Left forelimb (tissue), 1 donor: ENCODE results near the gene HIPK4.
"Not testable (repeated sequence)": the region's sequence is repeated elsewhere in the genome, so short reads cannot be mapped to it uniquely, and the experiment has no call there.

Experiments used
- DNase-seq: peaks from one replicate; pipeline ENCODE4 v3.0.0-alpha.2; 2018; ENCODE audit warnings: low spot score

The HIPK4 gene

DNA sequence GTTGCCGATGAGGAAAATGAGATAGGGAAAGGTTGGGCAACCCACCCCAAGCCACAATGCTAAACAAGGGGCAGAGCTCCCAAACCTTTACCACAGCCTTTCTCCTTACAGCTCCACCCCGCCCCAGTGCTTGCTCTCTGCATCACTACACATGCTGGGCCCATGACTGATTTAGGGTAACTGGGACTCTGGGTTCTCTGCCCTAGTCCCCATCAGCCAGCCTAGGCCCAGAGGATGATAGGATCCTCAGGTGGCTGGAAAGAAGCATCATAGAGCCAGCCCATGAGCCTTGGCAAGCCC, 53.4 kb downstream of the HIPK4 start:
- DNase-seq, result no peak

DNA sequence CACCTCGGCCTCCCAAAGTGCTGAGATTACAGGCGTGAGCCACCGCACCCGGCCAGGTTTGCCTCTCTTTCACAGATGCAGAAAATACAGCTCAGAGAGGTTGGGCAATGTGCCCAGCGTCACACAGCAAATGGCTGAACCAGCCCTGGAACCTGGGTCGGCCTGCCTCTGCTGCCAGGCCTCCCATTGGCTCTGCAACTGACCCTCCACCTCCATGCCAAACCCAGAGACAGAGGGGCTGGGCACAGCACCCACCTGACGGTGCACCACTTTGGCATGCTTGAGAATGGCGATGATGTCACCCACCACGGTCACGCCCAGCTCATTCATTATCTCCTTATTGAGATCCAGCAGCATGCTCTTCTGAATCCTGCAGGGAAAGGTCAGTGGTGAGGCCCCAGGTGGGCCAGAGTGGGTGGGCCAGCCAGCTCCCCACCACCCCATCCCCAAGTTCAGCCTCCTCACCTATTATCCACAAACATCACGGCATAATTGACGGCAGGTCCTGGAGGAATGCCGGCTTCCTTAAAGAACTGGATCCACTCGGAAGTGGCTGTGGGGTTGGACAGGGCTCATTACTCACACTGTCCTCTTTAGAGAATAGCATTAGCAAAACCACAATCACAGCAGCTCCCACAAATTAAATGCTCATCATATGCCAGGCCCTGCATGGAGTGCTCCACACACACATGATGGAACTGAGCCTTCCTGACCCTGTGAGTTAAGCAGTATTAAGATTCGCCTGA, 54.0 kb downstream of the HIPK4 start:
- no peak for DNase-seq

GRCh38 chr19:40335101-40335500, 54.9 kb downstream of the HIPK4 start:
- no peak for DNase-seq

DNA sequence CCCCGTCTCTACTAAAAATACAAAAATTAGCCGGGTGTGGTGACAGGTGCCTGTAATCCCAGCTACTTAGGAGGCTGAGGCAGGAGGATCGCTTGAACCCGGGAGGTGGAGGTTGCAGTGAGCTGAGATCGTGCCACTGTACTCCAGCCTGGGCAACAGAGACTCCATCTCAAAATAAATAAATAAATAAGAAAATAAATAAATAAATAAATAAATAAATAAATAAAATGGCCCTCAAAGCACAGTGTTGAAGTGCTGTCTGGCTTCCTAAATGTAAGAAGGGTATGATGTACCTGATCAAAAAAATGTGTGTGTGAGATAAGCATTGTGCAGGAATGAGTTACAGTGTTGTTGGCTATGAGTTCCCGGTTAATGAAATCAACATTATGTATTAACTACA, 56.9 kb downstream of the HIPK4 start:
- DNase-seq, result not testable (repeated sequence)

- no peak for DNase-seq
Observed at GRCh38 chr19:40332669-40333068, 57.3 kb downstream of the HIPK4 start.

DNA sequence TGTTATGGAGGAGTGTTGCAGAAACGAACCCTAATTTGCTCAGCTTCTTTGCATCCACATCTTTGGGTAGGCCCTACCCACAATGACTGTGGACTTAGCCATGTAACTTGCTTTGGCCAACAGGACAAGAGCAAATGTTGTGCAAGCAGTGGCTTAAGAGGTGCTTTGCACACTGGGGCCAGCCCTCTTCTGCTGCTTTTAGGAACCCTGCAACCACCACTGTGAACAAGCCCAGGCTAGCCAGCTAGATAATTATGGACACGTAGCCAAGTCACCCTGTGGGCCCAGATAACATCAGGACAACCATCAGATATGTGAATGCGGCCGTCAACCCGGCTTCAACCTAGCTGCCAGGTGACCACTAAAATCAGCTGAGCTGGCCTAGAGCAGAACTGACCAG, 58.9 kb downstream of the HIPK4 start:
- DNase-seq, result no peak
